Esophagus squamous epithelium (tissue), 4 donors: Measurements from ENCODE around the gene SLC5A11.

Source experiments
- POLR2A ChIP-seq, 4 donors: fragments of 450-650 bp; IDR thresholded peaks; one replicate each; pipeline ENCODE4 v1.6.1; 2017; ENCODE audit warnings: antibody characterized with exemption in 4 of 4, mild to moderate bottlenecking in 4 of 4, moderate library complexity in 3 of 4
- TF ChIP-seq, protein P1 (sequence below), 6 experiments: fragments of 450-650 bp in 4 of 6; fragments of 200-600 bp in 2 of 6; sonication (generic) in 2 of 6; IDR thresholded peaks; one replicate each; pipeline ENCODE4 v1.5.1; 2016 to 2019; ENCODE audit warnings: antibody characterized with exemption in 6 of 6, mild to moderate bottlenecking in 4 of 6, moderate library complexity in 4 of 6

- TF ChIP-seq, protein P1, sequence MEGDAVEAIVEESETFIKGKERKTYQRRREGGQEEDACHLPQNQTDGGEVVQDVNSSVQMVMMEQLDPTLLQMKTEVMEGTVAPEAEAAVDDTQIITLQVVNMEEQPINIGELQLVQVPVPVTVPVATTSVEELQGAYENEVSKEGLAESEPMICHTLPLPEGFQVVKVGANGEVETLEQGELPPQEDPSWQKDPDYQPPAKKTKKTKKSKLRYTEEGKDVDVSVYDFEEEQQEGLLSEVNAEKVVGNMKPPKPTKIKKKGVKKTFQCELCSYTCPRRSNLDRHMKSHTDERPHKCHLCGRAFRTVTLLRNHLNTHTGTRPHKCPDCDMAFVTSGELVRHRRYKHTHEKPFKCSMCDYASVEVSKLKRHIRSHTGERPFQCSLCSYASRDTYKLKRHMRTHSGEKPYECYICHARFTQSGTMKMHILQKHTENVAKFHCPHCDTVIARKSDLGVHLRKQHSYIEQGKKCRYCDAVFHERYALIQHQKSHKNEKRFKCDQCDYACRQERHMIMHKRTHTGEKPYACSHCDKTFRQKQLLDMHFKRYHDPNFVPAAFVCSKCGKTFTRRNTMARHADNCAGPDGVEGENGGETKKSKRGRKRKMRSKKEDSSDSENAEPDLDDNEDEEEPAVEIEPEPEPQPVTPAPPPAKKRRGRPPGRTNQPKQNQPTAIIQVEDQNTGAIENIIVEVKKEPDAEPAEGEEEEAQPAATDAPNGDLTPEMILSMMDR (IDR thresholded peaks at IDR 0.05) = no peak
- TF ChIP-seq POLR2A (IDR thresholded peaks at IDR 0.05) = no peak
These were observed 83.6 kb downstream of the SLC5A11 start for GRCh38 chr16:24929409-24929808.
